Endometrial microvascular endothelial cells (primary cell): ENCODE measurements around the gene DDX39B. TPM values are rescaled to one million over a fixed set of nuclear protein-coding genes. Genes with fewer than 3 reads are reported as not detected.

Experiments used
- in situ Hi-C: cut with HindIII; loops from 2 replicates; pipeline ENCODE4 v1.10.0; 2017; ENCODE audit warnings: low sequenced_read_pairs, low pct_unique_long_range_greater_than_20kb; ENCODE audit errors: inconsistent ontology term
- total RNA-seq: library from RNA; depleted of rRNA; stranded (reverse); fragments of >200 nt; gene quantifications from one replicate; pipeline ENCODE4 v1.2.3, GENCODE V29; 2015; ENCODE audit errors: inconsistent ontology term

The DDX39B gene
- total RNA-seq, 1 donor from 2014 or later: 465 TPM

- in situ Hi-C loops: no loop called here
These were observed 35.2 kb upstream of the DDX39B start for GRCh38 chr6:31576897-31577578.

GRCh38 chr6:31575952-31576685 is 34.3 kb upstream of the DDX39B start:
- in situ Hi-C loops: no loop called here

GRCh38 chr6:31575335-31575901 is 33.6 kb upstream of the DDX39B start, which contains the start of gene TNF:
Gene TNF (plus strand): TSS chr6:31575565. CDS start chr6:31575742, 177 bp downstream.
- in situ Hi-C loops: no loop called here

- in situ Hi-C loops: no loop called here
These were observed 32.6 kb upstream of the DDX39B start for GRCh38 chr6:31574106-31575061.

DNA sequence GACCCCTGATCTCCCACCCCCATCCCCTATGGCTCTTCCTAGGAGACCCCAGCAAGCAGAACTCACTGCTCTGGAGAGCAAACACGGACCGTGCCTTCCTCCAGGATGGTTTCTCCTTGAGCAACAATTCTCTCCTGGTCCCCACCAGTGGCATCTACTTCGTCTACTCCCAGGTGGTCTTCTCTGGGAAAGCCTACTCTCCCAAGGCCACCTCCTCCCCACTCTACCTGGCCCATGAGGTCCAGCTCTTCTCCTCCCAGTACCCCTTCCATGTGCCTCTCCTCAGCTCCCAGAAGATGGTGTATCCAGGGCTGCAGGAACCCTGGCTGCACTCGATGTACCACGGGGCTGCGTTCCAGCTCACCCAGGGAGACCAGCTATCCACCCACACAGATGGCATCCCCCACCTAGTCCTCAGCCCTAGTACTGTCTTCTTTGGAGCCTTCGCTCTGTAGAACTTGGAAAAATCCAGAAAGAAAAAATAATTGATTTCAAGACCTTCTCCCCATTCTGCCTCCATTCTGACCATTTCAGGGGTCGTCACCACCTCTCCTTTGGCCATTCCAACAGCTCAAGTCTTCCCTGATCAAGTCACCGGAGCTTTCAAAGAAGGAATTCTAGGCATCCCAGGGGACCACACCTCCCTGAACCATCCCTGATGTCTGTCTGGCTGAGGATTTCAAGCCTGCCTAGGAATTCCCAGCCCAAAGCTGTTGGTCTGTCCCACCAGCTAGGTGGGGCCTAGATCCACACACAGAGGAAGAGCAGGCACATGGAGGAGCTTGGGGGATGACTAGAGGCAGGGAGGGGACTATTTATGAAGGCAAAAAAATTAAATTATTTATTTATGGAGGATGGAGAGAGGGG is 31.7 kb upstream of the DDX39B start:
- in situ Hi-C loops: no loop called here

GRCh38 chr6:31572041-31572911 is 30.5 kb upstream of the DDX39B start, which contains the start of gene LTA:
Gene LTA (plus strand): TSS chr6:31572289. CDS start chr6:31572743, 454 bp downstream.
- in situ Hi-C loops: no loop called here

GRCh38 chr6:31569861-31570536 is 28.2 kb upstream of the DDX39B start:
- in situ Hi-C loops: no loop called here

GRCh38 chr6:31568537-31568961 is 26.7 kb upstream of the DDX39B start:
- in situ Hi-C loops: no loop called here

DNA sequence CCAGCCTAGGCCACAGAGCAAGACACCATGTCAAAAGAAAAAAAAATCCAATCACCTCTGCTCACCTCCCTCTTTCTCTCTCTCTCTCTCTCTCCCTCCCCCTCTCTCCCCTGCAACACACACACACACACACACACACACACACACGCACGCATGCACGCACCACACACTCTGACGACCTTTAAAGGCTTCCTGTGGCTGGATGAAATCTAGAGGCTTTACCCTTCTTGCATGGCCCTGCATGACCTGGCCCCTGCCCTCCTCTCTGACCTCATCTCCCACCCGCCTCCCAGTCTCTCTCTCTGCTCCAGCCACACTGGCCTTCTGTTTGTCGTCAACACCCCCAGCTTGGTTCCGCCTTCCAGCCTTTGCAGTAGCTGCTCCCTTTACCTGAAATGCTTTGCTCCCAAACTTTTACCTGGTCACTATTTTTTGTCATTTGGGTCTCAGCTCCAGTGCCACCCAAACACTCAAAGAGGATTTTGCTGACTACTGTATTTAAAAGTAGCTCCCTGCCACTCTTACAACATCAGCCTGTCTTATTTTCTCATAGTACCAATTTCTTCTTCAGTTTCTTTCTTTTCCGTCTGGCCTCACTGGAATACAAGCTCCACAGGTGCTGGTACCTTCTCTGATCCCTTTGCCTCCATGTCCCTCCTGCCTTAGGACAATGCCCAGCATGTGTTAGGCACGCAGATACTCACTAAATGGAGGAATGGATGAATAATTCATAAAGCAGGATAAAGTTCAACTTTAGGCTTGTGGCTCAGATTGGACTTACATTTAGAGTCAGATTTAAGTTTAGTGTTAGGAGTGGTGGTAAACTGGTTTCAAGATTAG is 25.9 kb upstream of the DDX39B start:
- in situ Hi-C loops: no loop called here

DNA sequence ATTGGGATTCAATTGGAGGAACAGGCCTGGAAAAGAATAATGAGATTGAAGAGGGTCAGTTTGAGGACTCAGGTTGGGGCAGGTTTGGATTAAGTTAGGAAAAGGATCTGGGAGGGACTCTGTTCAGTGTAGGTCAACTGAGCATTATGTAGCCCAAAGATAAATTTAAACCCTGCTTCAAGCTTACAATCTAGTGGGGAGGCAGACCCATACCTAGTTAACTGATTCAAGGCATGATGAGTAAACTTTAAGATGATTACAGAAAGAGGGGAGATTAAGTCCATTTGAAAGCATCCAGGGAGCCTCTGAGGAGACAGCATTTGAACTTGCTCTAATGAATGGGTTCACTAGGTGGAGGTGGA is 18.9 kb upstream of the DDX39B start:
- in situ Hi-C loops: no loop called here

DNA sequence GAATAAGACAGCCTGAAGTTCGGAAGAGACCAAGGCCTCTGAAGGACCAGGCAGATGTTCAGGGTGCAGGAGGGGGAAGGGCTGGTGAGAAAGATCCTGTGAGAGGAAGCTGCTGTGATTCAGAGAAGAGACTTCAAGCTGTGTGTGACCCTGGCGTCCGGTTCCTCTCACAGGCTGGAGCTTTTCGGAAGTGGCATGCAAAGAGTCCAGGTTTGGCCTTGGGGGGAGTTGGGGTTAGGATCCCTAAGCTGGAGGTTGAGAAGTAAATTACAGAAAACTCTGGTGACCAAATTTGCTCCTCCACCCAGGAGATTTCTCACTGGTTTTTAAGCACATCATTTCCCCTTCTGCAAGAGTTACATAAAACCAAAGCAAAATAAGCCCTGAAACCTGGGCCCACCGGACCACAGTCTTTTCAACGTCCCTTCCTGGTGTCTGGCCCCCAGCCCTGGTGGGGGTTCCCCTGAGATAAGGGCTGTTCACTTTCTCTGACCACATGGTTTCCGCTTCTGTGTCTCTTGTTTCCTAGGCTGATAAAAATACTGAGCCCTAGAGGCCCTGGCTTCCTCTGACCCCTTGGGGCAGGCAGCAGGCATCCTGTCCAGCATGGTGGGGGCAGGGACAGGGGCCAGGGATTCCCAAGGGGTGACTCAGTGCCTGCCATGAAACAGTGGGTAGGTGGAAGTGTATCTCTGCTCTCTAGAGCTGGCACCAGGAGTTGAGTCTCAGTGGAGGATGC is 18.3 kb upstream of the DDX39B start:
- in situ Hi-C loops: no loop called here

DNA sequence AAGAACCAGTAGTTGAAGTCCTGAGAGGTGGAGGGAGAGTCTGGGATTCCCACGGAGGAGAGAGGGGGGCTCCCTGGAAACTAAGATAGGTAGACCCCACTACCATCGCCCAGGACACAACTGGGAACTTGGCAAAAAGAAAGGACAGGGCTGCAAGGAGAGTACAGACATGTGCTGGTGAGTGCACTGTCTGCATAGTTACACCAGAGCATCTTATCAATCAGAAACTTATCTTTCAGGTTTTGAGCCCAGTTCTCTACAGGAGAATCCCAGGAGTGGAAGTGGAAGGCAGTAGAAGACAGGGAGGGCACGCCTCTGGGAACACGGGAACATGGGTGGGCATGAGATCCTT is 17.8 kb upstream of the DDX39B start:
- in situ Hi-C loops: no loop called here

- in situ Hi-C loops: no loop called here
These were observed 17.1 kb upstream of the DDX39B start for GRCh38 chr6:31558631-31559500.

GRCh38 chr6:31558318-31558625 is 16.5 kb upstream of the DDX39B start:
- in situ Hi-C loops: no loop called here
